HS-5 (cell line): ENCODE data around the gene PLXNA1.

Experiments
- DNase-seq: peaks from one replicate; pipeline ENCODE4 v3.0.0-alpha.2; 2012; ENCODE audit warnings: low read depth

The PLXNA1 gene

DNA sequence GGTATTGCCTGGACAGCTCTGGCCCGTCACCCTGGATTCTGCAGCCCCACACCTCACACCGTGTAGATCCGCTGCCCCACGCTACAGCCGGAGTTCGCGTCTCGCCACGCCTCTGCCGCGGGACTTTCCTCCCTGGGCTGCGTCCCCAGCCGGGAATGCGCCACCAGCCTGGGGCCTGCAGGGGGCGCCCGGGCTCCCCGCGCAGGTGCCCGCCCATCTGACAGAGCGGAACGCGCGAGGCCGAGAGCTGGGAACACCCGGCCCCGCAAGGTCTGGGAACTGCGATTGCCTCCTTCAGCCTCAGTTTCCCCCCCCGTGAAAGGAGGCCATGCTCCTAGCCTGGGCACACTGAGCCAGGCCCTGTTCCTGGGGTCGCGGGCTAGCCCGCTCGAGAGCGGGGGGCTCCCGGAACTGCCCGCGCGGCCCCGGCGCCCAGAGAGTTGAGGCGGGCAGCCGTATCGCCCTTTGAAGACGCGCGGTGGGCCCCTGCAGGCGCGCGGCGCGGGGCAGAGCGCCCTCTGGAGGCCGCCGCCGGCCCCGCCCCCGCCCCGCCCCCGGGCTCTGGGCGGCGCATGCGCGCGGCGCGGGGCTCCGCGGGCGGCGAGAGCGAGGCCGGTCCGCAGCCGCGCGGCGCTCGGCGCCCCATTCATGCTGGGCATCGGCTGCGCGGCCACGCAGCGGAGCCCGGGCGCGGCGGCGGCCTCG is at the start of gene PLXNA1:
Gene PLXNA1, plus strand, starts transcription at position 645 of the 705 bp plus-strand sequence. CDS start 5,479 bp downstream, outside the sequence.
- DNase-seq: peak; percentile 58

DNA sequence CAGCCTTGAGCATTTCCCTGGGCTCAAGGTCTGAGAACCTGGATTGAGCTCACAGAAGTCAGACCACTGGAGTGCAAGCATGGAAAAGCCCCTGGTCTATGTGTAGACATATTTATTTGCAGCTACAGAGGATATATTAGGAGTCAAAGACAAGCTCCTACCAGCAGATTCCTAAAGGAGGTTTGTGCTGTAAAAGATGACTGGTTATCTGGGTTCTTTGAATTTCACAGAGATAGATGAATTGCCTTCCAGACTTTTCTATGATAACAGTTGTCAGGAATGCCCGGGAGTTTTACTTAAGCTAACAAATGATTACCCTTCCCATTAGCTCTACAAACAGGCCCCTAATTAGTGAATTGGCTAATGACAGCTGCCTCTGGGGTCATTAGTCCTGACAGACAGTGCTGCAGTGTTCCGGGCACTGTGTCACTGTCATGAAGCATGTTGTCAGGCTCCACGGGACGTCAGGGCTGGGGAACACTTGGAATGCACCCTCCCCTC is 48.8 kb upstream of the PLXNA1 start:
- DNase-seq: no peak

DNA sequence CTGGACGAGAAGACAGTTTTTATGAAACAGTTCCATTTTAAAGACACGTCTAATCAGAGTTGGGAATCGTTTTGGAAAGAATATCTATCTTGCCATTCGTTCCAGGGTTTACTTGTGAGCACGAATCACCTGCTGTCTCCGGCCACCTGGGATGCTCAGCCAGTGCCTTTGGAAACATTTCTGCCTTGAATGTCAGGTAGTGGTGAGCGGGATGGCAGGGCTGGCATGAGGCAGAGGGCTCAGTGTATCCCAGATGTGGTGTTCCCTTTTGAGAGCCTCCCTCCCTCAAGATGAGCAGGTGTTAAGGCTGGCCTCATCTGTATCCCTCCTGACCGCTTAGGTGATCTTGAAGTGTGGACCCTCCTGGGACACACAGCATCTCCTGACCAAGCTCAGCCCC is 47.9 kb upstream of the PLXNA1 start:
- DNase-seq: no peak

DNA sequence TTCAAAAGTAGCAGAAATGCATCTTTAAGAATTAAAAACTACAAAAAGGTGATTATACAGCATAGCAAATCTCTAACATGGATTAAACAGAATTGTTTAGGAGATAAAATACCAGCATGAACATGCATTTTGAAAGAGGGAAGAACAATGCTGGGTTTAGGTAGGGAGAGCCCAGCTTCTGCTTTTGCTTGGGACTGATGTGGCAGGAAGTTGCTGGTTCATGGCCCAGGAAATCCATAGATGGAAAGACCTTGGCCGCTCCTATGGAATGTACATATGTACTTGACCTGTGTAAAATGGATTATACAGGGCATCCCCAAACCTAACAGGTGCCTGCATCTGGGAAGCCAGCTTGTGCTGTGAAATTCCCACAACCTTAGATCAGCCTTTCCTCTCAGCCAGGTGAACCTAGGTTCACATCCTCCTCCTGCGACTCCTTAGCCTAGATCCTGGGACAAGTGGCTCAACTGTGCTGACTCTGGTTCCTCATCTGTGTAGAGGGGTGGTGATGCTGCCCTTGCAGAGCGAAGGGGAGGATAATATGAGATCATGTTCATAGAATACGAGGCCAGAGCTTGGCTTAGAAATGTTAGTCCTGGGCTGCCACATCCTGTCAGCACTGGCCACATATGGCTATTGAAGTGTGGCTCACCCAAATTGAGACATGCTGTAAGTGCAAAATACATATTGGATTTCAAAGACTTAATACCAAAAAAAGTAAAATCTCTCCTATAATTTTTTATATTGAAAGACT is 47.0 kb upstream of the PLXNA1 start:
- DNase-seq: no peak

DNA sequence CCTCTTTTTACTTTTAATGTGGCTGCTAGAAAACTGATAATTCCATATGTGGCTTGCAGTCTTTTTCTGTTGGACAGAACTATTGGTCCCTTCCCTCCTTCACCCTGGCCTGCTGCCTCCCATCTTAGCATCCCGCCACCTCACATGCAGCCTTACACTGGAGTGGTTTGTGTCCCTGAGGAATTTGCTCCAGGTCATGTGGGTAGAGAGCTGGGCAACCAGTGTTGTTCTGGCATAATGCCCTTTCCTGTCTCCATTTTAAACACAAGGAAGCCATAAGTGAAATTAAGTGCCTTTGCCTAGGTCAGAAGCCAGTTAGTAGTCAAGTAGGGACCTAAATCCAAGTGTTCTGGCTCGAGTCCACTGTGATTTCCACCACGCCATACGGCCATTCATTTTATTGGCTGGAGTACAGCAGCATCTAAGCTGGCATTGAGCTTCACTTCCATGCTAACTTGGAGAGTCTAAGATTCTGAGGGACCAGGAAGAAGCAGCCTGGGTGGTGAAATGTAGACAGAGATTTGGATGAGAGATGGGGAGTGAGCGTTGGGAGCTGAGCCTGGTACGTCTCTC is 46.0 kb upstream of the PLXNA1 start:
- DNase-seq: no peak

DNA sequence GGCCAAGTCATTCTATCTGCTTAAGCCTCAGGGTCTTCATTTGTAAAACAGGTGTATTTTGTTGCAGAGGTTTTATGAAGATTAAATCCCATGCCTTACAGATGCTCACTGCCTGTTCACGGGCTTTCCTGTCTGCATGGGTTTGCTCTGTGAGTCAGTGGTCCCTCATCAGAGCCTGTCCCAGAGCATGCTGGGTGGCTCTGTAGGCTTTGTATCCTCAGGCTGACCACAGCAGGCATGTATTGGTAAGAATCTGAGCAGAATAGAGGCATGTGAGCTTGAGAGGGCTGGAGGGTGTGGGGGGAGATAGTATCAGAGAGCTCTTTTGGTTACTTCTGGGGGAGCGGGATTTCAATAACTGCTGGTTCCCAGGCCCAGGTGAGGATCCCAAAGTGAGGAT is 45.4 kb upstream of the PLXNA1 start:
- DNase-seq: no peak

DNA sequence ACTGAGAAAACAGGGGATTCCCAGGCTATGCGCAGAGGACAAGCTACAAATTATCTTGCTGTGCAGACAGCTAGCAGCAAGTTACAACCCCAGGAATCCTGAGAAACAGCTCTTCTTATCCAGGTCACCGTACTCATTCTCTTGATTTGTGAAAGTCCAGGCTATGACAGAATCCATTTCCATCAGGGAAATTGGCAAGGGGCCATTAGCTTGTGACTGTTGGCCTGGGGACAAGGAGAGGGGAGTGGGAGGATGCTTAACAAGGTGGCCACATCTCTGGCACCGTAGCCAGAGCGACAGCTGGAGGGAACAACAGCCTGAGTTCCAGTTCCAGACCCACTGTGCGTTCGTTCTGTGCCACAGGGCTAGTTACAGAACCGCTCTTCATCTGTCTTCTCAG is 44.9 kb upstream of the PLXNA1 start:
- no peak for DNase-seq

DNA sequence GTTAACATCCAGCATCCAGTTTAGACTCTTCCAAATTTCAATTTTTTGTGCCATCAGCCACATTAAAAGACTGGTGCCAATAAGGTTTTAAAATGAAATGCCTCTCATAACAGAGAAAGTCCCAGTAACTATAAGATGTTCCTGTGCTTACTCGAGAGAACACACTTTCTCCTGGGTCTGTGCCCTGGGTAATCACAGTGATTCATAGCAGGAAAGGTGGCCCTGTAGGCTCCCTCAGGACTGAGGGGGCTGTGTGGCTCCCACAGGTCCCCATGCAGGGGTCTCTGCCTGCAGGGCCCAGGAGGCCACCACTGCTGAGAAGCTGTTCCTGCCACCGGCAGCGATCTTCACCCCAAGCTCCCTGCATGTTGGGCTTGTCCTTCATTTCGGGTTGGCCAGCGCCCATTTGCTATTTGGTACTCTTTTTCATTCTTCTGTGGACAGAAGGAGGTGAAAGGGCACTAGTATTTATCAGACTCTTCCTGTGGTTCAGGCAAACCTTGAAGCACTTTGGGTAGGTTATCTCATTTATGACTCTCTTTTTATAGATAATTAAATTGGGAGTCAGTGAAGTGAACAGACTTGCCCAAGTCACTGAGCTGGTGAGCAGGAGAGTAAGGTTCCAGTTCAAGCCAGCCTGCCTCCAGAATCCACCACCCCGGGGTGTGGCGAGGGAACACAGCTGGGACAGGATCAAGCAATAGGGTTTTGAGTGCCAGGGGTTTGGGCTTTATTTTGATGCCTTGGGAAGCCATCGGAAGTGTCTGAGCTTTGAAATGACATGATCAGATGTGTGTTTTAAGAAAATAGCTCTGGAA is 44.2 kb upstream of the PLXNA1 start:
- DNase-seq: no peak

DNA sequence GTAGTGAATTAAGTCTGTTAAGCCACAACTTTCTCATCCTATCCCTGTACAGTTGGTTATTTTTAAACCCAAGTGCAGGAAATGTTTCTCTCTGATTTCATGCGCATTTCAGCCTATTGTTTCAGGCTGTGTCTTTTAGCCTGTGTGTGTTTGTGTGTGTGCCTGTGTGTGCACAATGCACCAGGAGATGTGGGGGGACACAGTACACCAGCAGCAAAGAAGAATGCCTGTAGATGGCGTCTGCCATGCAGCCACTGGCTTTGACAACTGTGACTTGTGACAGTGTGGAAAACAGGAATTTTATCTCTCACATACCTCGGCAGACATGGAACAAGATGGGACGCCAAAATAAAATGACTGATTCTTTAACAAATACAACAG is 43.6 kb upstream of the PLXNA1 start:
- DNase-seq: no peak

DNA sequence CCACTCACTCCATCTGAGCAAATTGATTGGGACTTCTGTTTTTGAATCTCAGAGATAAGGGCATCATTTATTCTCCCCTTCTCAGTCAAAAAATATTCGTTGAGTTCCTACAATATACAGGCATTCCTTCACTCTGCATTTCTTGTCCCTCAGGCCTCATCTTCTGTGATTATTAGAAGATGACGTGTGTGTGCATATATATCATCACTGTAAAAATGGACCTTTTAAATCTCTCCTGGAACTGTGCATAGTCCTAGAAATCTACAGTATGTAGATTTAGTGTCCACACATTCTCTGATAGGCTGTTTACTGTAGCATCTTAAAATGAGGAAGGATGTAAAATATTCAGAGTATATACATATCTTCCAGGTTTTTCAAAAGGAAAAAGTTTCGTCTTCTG is 43.2 kb upstream of the PLXNA1 start:
- no peak for DNase-seq

DNA sequence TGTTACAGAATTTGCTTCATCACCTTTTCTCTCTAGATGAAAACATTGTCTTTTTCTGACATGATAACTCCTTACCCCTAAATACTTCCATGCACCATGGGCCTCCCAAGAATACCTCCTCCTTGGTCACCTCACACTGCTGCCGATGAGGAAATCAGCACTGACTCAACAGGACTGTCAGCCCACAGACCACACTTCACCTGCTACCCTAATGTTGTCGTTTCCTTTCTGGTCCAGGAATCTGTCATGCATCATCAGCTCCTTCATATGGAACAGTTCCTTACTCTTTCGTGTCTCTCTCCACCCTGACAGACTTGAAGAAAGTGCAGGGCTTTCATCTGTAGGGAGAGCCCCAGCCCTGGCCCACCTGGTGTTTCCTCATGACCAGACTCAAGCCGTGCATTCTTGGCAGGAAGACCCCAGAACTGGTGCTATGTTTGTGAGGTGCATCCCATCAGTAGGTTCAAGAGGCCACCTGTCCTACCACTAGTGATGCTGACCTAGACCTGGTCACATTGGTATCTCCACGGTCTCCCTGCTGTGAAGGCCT is 41.1 kb upstream of the PLXNA1 start:
- DNase-seq: no peak

DNA sequence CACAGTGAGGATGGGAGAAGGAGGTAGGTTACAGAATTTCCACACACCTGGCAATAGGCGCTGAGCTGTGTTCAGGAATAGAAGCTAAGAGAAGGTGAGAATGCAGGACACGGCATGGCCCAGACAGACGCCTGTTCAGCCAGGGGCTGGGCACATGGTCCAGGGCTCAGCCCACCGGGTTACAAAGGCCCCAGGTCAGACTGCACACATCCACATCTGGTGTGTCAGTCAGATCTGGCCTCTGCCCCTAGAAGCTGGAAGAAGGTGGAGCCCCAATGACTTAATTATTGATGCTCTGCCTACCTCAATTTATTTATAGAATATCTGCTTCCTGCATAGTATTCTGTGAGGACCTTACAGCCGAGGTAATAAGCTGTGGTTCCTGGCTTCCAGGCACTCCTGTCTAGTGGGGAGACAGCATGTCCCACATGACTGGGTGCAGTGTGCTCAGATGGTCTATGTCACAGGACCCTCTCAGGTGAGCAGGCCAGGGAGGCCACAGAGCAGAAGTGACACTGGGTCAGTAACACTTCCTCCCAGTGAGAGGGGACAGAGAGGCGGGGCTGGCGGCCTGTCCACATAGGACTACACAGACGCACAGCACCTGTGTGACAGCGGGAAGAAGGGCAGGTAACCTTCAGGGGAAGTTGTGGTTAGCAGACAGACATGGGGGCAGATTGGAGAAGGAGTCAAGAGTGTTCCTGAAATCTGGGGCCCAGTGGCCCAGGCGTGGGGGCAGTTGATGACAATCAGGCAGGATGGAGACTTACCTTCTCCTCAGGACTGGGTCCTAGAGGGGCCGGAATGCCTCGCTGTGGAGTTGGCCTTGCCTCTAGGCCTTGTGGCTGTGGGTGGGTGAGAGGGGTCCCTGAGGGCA is 38.6 kb upstream of the PLXNA1 start:
- DNase-seq: no peak

DNA sequence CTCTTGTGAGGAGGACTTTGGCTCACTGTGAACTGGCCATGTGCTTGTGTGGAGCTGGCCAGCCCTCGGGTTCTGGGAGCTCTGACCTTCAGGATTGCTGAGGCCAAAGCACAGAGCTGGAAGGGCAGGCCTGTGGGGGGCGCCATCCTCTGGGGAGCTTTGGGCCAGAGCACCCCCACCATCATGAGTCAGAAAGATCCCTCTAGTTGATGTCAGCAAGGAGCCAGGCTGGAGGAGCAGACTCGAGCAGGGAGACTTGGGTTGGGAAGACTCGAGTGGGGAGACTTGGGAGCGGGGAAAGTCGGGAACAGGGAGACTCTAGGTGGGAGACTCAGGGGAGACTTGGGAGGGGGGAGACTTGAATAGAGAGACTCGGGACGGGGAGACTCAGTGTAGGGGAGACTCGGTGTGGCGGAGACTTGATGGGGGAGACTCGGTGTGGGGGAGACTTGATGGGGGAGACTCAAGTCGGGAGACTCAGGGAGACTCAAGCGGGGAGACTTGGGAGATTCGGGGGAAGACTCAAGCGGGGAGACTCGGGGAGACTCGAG is 37.7 kb upstream of the PLXNA1 start:
- DNase-seq: no peak

DNA sequence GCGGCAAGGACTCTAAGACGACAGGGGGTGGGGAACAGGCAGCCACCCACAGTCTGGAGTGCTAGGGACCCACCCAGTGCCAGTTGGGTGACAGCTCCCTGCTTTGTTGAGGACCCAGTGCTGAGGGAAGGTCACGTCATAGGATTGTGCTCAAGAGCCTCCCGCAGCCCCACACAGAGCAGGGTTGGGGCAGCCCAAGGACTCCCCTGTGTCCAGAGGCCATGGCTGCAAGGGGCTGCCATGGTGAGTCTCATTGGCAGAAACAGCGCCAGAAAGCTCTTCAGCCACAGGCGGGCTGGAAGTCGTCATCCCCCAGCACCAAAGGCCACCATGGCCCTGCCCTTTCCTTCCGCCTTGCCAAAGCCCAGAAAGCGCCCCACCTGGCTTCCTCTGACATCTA is 37.0 kb upstream of the PLXNA1 start:
- DNase-seq: no peak

DNA sequence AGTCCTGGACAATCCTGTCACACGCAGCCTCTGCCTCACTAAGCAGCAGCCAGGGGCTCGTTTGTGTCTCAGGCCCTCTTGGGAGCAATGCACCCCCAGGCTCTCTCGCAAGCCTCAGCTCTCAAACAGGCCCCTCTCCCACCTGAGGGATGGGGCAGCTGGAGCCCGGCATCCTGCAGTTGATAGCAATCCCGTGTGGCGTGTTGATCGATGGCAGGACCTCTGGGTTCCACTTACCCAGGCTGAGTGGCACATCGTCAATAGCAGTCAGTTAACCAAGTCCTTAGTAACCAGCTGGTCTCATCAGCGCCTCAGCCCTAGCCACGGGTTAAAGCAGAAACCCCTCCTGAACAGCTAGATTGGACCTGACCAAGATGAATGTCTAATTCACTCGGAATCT is 36.5 kb upstream of the PLXNA1 start:
- DNase-seq: no peak

DNA sequence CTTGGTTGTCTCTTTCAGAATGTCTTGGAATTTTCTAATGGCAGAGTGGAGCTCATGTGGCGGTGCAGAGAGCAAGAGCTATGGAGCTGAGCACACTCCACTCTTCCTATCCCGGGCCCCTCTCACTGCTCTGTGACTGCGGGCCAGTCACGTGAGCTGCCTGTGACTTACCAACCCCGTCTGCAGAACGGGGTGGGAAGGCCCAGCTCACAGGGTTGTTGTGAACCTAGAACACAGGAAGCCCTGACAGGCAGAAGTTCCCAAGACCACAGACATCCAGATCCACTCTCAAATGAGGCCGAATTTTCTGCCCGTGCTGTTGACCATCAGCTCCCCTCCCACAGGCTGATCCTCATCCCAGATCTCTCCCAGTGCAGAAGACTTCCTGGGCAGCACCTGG is 35.5 kb upstream of the PLXNA1 start:
- DNase-seq: no peak

DNA sequence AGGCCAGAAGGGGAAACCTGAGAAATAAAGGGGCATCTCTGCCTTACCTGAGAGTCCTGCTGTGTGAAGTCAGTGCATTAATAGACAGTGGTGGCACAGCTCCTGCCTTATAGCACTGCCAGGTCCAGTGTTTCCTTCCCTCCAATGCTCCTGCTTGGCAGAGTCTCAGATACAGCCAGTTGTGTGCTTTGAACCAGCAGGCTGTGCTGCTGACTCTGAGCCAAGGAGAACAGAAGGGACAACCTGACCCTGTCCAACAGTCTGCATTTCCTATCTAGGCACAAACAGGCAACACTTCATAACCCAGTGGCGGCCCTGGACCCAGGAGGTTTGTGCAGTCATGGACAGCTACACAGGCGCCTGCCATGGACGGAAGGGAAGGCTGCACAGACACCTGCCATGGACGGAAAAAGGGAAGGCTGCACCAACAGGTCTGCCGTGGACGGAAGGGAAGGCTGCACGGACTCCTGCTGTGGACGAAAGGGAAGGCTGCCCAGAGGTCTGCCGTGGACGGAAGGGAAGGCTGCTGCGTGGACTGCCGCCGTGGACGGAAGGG is 33.9 kb upstream of the PLXNA1 start:
- DNase-seq: no peak

DNA sequence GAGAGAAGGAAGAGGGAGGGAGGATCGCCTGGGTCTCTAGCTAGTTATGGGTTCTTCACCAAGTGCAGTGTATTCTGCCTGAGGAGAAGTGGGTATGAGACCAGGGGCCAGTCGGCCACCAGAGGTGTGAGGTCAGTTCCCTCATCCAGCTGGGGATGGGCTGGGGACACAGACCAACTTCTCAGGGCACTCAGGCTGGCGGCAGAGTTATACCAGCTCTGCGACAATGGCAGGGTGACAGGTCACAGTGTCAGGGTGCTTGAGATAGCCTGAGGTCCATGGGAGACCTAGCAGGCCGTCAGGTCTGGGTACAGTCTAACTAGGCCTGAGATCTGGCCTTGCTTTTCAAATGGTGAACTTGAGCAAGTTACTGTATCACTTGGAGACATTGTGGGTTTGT is 31.4 kb upstream of the PLXNA1 start:
- DNase-seq: no peak

DNA sequence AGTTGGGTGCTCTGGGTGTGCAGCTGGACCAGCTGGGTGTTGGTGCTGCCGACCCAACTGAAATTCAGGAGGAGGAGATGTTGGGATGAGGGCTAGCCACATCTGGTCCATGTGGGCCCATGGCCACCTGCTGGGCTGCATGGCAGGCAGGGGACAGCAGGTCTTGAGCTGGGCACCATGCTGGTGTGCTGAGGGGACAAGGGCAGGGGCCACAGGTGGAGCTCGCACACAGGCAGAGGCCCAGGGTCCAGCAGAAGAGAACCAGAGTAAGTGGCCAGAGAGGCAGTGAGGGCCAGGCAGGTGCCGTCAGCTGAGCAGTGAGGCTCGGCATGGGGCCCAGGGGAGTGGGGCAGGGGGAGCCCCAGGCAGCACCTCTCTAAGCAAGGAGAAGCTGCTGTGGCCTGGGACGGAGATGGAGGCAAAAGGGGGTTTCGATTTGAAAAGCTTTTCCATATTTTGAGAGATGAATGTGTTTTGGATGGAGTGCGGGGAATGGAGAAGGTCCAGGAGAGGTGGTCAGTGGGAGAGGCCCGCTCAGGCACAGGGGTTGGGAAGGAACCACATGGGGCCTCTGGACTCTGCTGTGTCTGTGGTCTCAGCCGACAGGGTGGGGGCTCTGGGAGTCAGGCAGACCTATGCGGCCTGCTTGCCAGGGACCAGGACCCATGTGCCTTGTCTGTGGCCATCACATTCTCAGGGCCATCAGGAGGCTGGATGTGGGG is 30.5 kb upstream of the PLXNA1 start:
- no peak for DNase-seq
